WERI-Rb-1 (cell line): ENCODE data around the gene MMS22L.

Experiments used
- DNase-seq: peaks from one replicate; pipeline ENCODE4 v3.0.0-alpha.2; 2020
- H3K27ac ChIP-seq: fragments of 250-450 bp; sonication (Bioruptor Pico); 2 replicates; pipeline ENCODE4 v1.5.1; 2020; ENCODE audit warnings: mild to moderate bottlenecking, moderate library complexity
- H3K27me3 ChIP-seq: fragments of 250-450 bp; sonication (Bioruptor Pico); 2 replicates; pipeline ENCODE4 v1.5.1; 2021; ENCODE audit warnings: mild to moderate bottlenecking, low read depth, moderate library complexity; ENCODE audit not compliant: insufficient read depth, severe bottlenecking
- H3K36me3 ChIP-seq: fragments of 250-450 bp; sonication (Bioruptor Pico); 2 replicates; pipeline ENCODE4 v1.5.1; 2020; ENCODE audit warnings: mild to moderate bottlenecking, moderate library complexity
- H3K4me3 ChIP-seq: 2 replicates; pipeline ENCODE4 v1.5.1; 2011; ENCODE audit warnings: low read depth, mild to moderate bottlenecking, control low read depth, low read length
- H3K9me3 ChIP-seq: fragments of 250-450 bp; sonication (Bioruptor Pico); 2 replicates; pipeline ENCODE4 v1.5.1; 2021; ENCODE audit warnings: mild to moderate bottlenecking, moderate library complexity; ENCODE audit not compliant: severe bottlenecking
- TF ChIP-seq, protein P1 (sequence below): IDR thresholded peaks from 2 replicates; pipeline ENCODE4 v1.5.1; 2011; ENCODE audit warnings: low read depth, mild to moderate bottlenecking, control low read depth, inconsistent platforms, low read length

The MMS22L gene

GRCh38 chr6:97275804-97276203 lies 7.2 kb downstream of the MMS22L start:
- peaks cover 98% of the 10 kb centered on the region for H3K36me3 ChIP-seq
- TF ChIP-seq, protein P1, sequence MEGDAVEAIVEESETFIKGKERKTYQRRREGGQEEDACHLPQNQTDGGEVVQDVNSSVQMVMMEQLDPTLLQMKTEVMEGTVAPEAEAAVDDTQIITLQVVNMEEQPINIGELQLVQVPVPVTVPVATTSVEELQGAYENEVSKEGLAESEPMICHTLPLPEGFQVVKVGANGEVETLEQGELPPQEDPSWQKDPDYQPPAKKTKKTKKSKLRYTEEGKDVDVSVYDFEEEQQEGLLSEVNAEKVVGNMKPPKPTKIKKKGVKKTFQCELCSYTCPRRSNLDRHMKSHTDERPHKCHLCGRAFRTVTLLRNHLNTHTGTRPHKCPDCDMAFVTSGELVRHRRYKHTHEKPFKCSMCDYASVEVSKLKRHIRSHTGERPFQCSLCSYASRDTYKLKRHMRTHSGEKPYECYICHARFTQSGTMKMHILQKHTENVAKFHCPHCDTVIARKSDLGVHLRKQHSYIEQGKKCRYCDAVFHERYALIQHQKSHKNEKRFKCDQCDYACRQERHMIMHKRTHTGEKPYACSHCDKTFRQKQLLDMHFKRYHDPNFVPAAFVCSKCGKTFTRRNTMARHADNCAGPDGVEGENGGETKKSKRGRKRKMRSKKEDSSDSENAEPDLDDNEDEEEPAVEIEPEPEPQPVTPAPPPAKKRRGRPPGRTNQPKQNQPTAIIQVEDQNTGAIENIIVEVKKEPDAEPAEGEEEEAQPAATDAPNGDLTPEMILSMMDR, result no peak
- no peak overlapping the region for H3K27ac ChIP-seq
- no peaks in the 10 kb centered on the region for H3K9me3 ChIP-seq
- no peaks in the 10 kb centered on the region for H3K27me3 ChIP-seq
- no peak overlapping the region for H3K4me3 ChIP-seq
- no peak for DNase-seq

DNA sequence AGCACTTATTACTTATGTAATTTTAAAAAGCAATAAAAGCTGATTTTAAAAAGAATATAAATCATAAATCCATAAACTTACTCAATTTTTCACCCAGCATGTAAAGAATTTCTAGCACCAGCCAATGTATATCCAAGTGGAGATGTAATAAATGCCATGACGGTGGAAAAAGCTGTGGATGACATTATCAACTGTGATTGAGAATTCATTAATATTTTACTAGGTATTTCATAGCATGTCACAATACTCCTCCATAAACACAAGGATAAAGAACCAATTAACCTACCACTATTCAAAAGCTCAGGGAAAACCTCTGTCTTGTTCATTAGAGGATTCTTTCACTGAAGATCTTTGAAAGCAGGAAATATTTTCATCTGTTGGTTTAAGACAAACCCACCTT lies 13.2 kb downstream of the MMS22L start:
- TF ChIP-seq, protein P1, result no peak
- no peak for DNase-seq
- Histone ChIP-seq H3K36me3 (peaks cover 96% of the 10 kb centered on the region), H3K9me3 (no peaks in the 10 kb centered on the region), H3K27me3 (no peaks in the 10 kb centered on the region), H3K4me3 (no peak overlapping the region), H3K27ac (no peak overlapping the region)

DNA sequence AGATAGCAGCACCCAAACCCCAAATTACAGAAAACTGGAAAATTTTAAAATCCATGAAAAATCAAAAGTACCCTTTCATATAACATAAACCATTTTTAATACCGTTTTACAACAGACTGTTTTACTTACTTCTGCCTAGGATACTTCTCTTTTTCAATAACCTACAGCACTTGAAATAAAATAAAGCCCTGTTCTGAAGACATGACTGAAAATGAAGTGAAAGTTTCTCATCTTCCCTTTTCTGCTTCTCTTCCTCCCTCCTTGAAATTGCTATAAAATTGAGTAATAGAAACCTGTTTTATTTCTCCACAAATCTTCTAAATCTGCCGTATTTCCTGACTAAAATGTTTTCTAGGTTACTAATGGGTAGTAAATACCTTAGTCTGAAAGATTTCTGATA lies 20.3 kb downstream of the MMS22L start:
- TF ChIP-seq, protein P1, result no peak
- Histone ChIP-seq H3K27ac (no peak overlapping the region), H3K4me3 (no peak overlapping the region), H3K36me3 (peaks cover 71% of the 10 kb centered on the region), H3K9me3 (no peaks in the 10 kb centered on the region), H3K27me3 (no peaks in the 10 kb centered on the region)
- DNase-seq, result no peak

DNA sequence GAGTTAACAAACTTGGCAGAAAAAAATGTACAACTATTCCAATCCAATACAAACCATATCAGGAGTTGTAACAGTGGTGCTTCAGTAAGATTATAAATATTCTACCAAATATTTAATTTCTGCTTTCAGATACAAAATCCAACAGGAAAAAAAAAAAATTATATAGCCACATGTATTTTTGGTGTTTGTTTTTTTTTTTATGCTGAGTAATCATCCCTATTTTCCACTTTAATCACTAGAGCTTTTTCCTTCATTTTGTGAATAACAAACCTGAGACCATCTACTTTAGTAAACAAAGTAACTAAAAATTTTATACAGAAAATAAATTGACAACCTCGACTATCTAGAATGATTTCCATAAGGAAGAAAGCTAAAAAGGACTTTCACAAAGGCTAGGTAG lies 36.2 kb downstream of the MMS22L start:
- Histone ChIP-seq H3K4me3 (no peak overlapping the region), H3K27ac (no peak overlapping the region), H3K36me3 (peaks cover 61% of the 10 kb centered on the region), H3K9me3 (no peaks in the 10 kb centered on the region), H3K27me3 (no peaks in the 10 kb centered on the region)
- no peak for DNase-seq
- TF ChIP-seq, protein P1, result no peak

GRCh38 chr6:97240222-97240621 lies 42.8 kb downstream of the MMS22L start:
- no peak overlapping the region for H3K4me3 ChIP-seq
- DNase-seq, result no peak
- H3K36me3 ChIP-seq, result peaks cover 50% of the 10 kb centered on the region
- H3K9me3 ChIP-seq, result no peaks in the 10 kb centered on the region
- TF ChIP-seq, protein P1, result no peak
- H3K27me3 ChIP-seq, result no peaks in the 10 kb centered on the region
- H3K27ac ChIP-seq, result no peak overlapping the region

DNA sequence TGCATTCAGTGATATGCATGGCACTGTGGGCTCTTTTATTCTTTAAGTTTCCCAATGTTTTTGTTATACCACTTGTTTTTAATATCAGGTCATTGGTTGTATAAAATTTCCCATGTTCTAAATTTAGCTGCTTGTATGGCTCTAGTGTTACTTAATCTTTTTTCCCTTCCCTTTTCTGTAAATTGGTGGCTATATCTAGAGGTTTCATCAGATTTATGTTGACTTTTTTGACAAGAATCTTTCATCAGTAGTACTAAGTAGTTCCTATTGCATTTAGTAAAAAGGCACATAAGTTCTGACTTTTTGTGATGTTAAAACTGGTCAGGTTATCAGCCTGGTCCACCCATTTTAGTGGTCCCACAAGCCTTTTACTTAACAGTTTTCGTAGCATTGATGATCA lies 51.1 kb downstream of the MMS22L start:
- TF ChIP-seq, protein P1, result no peak
- Histone ChIP-seq H3K36me3 (peaks cover 52% of the 10 kb centered on the region), H3K9me3 (no peaks in the 10 kb centered on the region), H3K27ac (no peak overlapping the region), H3K4me3 (no peak overlapping the region), H3K27me3 (no peaks in the 10 kb centered on the region)
- no peak for DNase-seq
